ENCODE results near the gene IL36RN.

GRCh38 chr2:113012436-113013335 is 46.3 kb upstream of the IL36RN start:
- TF ChIP-seq EZH2 (IDR thresholded peaks at IDR 0.05) (no peak), POLR2AphosphoS5 (IDR thresholded peaks at IDR 0.05; ENCODE audit: borderline replicate concordance, low read depth, low read length) (no peak), FOXP2 (optimal IDR thresholded peaks at IDR 0.05; ENCODE audit: control extremely low read depth, extremely low read length, insufficient read depth) (no peak)

Data from SK-N-MC (cell line).